Esophagus mucosa (tissue), 1 donor: Measurements from ENCODE around the gene CHADL. TPM values are rescaled to one million over a fixed set of nuclear protein-coding genes. Genes with fewer than 3 reads are reported as not detected.
"Not testable (repeated sequence)": the region's sequence is repeated elsewhere in the genome, so short reads cannot be mapped to it uniquely, and the experiment has no call there.

Source experiments
- ATAC-seq: fragments of 200-7000 bp; cut with Tn5 transposase; one replicate; pipeline ENCODE4 v1.9.1; 2020
- total RNA-seq: library from RNA; stranded (reverse); gene quantifications from one replicate; pipeline ENCODE4 v1.2.4, GENCODE V29; 2023
- donor health status: DM: yes; HTN: yes; CAD: no.

Gene CHADL
- total RNA-seq, 1 donor from 2014 or later: 3.9 TPM

- ATAC-seq: peak; percentile 83
These were observed 59.1 kb downstream of the CHADL start for GRCh38 chr22:41181349-41182241.

- no peak for ATAC-seq
These were observed 59.8 kb downstream of the CHADL start for GRCh38 chr22:41180926-41181325.

- ATAC-seq: not testable (repeated sequence)
These were observed 60.4 kb downstream of the CHADL start for GRCh38 chr22:41180362-41180761.

Other genes starting within 250 kb of the CHADL start
- gene EP300, start 148.3 kb downstream of the CHADL start, total RNA-seq: 40.6 TPM
- 13.2 TPM for gene L3MBTL2, start 35.6 kb downstream of the CHADL start, total RNA-seq
- gene RANGAP1, start 45.3 kb upstream of the CHADL start, total RNA-seq: 78.9 TPM
- 21.1 TPM for gene ZC3H7B, start 60.6 kb upstream of the CHADL start, total RNA-seq
- 12.5 TPM for gene TEF, start 141.0 kb upstream of the CHADL start, total RNA-seq
- 19.6 TPM for gene TOB2, start 205.9 kb upstream of the CHADL start, total RNA-seq
- 39.2 TPM for gene PHF5A, start 227.8 kb upstream of the CHADL start, total RNA-seq
- 66.5 TPM for gene ACO2, start 228.2 kb upstream of the CHADL start, total RNA-seq